SK-N-SH treated with all-trans-retinoic acid at 6 μM for 48 hours (cell line): ENCODE data around the gene CEMIP2.

ENCODE experiments used
- ATAC-seq: fragments of 200-7000 bp; cut with Tn5 transposase; 3 replicates; pipeline ENCODE4 v1.9.1; 2020; ENCODE audit warnings: mild to moderate bottlenecking, moderate library complexity
- BACH2 ChIP-seq: fragments of 250-450 bp; sonication (Bioruptor Pico); IDR thresholded peaks from 2 replicates; pipeline ENCODE4 v1.9.0; 2021; ENCODE audit warnings: mild to moderate bottlenecking, borderline replicate concordance
- CSDC2 ChIP-seq: fragments of 250-450 bp; sonication (Bioruptor Pico); IDR thresholded peaks from 2 replicates; pipeline ENCODE4 v1.5.0; 2020; ENCODE audit warnings: mild to moderate bottlenecking, moderate library complexity
- ESRRG ChIP-seq: fragments of 250-450 bp; sonication (Bioruptor Pico); IDR thresholded peaks from 2 replicates; pipeline ENCODE4 v1.6.1; 2021; ENCODE audit warnings: mild to moderate bottlenecking
- GLIS3 ChIP-seq: fragments of 250-450 bp; sonication (Bioruptor Pico); IDR thresholded peaks from 2 replicates; pipeline ENCODE4 v1.5.0; 2020; ENCODE audit warnings: mild to moderate bottlenecking, moderate library complexity
- ISL1 ChIP-seq: fragments of 250-450 bp; sonication (Bioruptor Pico); IDR thresholded peaks from 2 replicates; pipeline ENCODE4 v2.1.2; 2022; ENCODE audit warnings: mild to moderate bottlenecking, moderate library complexity
- PPARA ChIP-seq: fragments of 250-450 bp; sonication (Bioruptor Pico); IDR thresholded peaks from 2 replicates; pipeline ENCODE4 v1.5.0; 2020; ENCODE audit warnings: mild to moderate bottlenecking, borderline replicate concordance
- RARB ChIP-seq: fragments of 250-450 bp; sonication (Bioruptor Pico); IDR thresholded peaks from 2 replicates; pipeline ENCODE4 v1.8.0; 2021; ENCODE audit warnings: mild to moderate bottlenecking, moderate library complexity
- SNAI2 ChIP-seq: fragments of 250-450 bp; sonication (Bioruptor Pico); IDR thresholded peaks from 2 replicates; pipeline ENCODE4 v1.5.0; 2020; ENCODE audit warnings: mild to moderate bottlenecking, moderate library complexity
- TCF4 ChIP-seq: fragments of 250-450 bp; sonication (Bioruptor Pico); IDR thresholded peaks from 2 replicates; pipeline ENCODE4 v1.8.0; 2021; ENCODE audit warnings: mild to moderate bottlenecking, moderate library complexity, borderline replicate concordance
- TOX ChIP-seq: fragments of 250-450 bp; sonication (Bioruptor Pico); IDR thresholded peaks from 2 replicates; pipeline ENCODE4 v1.8.0; 2021; ENCODE audit warnings: mild to moderate bottlenecking, moderate library complexity, borderline replicate concordance
- ZC3H10 ChIP-seq: fragments of 250-450 bp; sonication (Bioruptor Pico); IDR thresholded peaks from 2 replicates; pipeline ENCODE4 v1.5.1; 2021; ENCODE audit warnings: mild to moderate bottlenecking, moderate library complexity
- ZNF8 ChIP-seq: fragments of 450-650 bp; formaldehyde crosslinking; IDR thresholded peaks from 2 replicates; pipeline ENCODE4 v1.5.0; 2020; ENCODE audit warnings: mild to moderate bottlenecking, moderate library complexity
- TF ChIP-seq, protein P1 (sequence below): fragments of 250-450 bp; sonication (Bioruptor Pico); IDR thresholded peaks from 2 replicates; pipeline ENCODE4 v1.5.1; 2020; ENCODE audit warnings: low read depth, mild to moderate bottlenecking, moderate library complexity
- TF ChIP-seq, protein P2 (sequence below): fragments of 250-450 bp; sonication (Bioruptor Pico); IDR thresholded peaks from 2 replicates; pipeline ENCODE4 v1.5.0; 2020; ENCODE audit warnings: mild to moderate bottlenecking, moderate library complexity
- TF ChIP-seq, protein P3 (sequence below): fragments of 250-450 bp; sonication (Bioruptor Pico); IDR thresholded peaks from 2 replicates; pipeline ENCODE4 v1.8.0; 2020; ENCODE audit warnings: mild to moderate bottlenecking, moderate library complexity, borderline replicate concordance
- TF ChIP-seq, protein P4 (sequence below): fragments of 250-450 bp; sonication (Bioruptor Pico); IDR thresholded peaks from 2 replicates; pipeline ENCODE4 v1.8.0; 2021; ENCODE audit warnings: low read depth, mild to moderate bottlenecking, moderate library complexity, borderline replicate concordance

Gene CEMIP2

DNA sequence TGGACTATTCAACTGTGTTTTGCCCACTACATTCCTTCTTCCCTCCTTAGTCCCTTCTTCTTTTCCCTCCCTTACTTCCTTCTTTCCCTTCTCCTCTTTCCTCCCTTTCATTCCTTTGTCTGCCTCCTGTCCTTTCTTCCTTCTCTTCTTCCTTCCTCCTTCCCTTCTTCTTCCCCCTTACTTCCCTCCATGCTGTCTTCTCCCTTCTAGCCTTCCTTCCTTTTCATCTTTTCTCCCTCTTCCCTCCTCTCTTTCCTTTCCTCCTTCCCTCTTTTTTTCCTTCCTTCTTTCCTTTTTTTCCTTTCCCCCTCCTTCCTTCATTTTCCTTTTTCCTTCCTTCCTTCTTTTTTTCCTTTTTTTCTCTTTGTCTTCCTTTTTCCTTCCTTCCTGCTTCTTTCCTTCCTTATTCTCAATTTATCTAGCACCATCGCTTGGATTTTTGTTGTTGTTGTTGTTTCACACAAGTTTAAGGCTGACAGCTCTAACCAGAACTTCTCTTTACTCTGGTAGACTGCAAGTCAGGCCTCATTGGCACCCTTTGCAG lies 123.4 kb downstream of the CEMIP2 start (continued):
- TF ChIP-seq BACH2 (CRISPR knock-in tag) (no peak), ESRRG (no peak), RARB (CRISPR knock-in tag) (no peak), ISL1 (no peak)
- TF ChIP-seq, all 23 proteins: peak for 0

DNA sequence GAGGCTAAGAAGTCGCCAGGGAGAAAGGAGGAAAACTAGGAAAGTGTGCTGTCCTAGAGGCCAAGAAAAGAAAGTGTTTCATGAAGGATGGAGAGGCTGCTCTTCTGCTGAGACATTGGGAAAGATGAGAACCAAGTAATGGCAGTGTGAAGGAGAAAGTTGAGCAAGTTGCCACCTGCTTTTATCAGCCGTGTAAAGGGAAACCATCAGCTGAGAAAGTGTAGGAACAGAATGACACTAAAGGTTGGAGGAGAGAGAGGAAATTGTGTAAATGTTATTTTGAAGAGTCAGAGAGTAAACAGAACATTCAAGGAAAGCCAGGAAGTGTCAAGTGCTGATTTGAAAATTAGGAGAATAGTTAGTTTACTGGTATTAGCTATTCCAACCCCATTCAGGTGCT lies 125.0 kb downstream of the CEMIP2 start:
- no peak for TF ChIP-seq BACH2 (CRISPR knock-in tag)
- TF ChIP-seq ZC3H10 (CRISPR knock-in tag) = no peak
- TF ChIP-seq, protein P1, sequence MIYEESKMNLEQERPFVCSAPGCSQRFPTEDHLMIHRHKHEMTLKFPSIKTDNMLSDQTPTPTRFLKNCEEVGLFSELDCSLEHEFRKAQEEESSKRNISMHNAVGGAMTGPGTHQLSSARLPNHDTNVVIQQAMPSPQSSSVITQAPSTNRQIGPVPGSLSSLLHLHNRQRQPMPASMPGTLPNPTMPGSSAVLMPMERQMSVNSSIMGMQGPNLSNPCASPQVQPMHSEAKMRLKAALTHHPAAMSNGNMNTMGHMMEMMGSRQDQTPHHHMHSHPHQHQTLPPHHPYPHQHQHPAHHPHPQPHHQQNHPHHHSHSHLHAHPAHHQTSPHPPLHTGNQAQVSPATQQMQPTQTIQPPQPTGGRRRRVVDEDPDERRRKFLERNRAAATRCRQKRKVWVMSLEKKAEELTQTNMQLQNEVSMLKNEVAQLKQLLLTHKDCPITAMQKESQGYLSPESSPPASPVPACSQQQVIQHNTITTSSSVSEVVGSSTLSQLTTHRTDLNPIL (CRISPR knock-in tag) = no peak
- TF ChIP-seq TCF4 (CRISPR knock-in tag) = no peak
- ATAC-seq = no peak

DNA sequence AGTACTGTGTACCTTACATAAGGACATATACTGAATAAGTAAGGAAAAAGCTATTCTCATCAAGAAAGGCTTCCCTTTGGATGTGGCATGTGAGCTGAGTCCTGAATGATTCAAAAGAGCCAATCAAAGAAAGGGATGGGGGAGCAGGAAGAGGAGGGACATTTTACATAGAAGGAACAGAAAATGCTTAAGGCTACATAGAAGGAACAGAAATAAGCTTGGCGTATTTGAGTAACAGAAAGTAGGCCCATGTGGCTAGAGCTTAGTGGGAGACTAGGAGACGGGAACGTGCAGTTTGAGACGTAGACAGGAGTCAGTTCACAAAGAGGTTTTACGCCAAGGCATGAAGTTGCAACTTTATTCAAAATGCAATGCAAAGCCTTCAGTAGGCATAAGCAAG lies 126.3 kb downstream of the CEMIP2 start:
- TF ChIP-seq BACH2 (CRISPR knock-in tag) (no peak), ESRRG (no peak)
- TF ChIP-seq, protein P1 (CRISPR knock-in tag) = no peak
- TF ChIP-seq, protein P2, sequence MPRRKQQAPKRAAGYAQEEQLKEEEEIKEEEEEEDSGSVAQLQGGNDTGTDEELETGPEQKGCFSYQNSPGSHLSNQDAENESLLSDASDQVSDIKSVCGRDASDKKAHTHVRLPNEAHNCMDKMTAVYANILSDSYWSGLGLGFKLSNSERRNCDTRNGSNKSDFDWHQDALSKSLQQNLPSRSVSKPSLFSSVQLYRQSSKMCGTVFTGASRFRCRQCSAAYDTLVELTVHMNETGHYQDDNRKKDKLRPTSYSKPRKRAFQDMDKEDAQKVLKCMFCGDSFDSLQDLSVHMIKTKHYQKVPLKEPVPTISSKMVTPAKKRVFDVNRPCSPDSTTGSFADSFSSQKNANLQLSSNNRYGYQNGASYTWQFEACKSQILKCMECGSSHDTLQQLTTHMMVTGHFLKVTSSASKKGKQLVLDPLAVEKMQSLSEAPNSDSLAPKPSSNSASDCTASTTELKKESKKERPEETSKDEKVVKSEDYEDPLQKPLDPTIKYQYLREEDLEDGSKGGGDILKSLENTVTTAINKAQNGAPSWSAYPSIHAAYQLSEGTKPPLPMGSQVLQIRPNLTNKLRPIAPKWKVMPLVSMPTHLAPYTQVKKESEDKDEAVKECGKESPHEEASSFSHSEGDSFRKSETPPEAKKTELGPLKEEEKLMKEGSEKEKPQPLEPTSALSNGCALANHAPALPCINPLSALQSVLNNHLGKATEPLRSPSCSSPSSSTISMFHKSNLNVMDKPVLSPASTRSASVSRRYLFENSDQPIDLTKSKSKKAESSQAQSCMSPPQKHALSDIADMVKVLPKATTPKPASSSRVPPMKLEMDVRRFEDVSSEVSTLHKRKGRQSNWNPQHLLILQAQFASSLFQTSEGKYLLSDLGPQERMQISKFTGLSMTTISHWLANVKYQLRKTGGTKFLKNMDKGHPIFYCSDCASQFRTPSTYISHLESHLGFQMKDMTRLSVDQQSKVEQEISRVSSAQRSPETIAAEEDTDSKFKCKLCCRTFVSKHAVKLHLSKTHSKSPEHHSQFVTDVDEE (CRISPR knock-in tag) = no peak
- TF ChIP-seq, all 23 proteins: peak for 0
- no peak for ATAC-seq

DNA sequence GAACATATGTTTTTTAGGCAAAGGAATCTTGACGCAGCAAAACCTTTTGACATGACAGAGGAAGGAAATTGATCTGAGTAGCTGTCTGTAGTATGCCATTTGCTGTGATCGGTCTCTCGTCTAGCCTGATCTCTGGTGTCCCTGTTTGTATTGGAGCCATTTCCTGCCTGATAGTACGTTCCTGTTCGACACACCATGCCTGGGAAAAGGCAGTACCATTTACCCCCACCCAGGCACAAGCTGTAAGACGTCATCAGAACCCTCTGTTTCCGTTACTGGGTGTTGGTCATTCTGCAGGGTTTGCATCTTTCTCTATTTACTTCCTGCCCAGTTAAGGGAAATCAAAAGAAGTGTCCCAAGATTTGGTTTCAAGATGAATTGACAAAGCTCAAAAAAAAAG lies 129.7 kb downstream of the CEMIP2 start:
- no peak for ATAC-seq
- TF ChIP-seq SNAI2 (no peak), TOX (CRISPR knock-in tag) (no peak), CSDC2 (CRISPR knock-in tag) (no peak), BACH2 (CRISPR knock-in tag) (no peak), PPARA (CRISPR knock-in tag) (no peak)
- TF ChIP-seq, protein P3, sequence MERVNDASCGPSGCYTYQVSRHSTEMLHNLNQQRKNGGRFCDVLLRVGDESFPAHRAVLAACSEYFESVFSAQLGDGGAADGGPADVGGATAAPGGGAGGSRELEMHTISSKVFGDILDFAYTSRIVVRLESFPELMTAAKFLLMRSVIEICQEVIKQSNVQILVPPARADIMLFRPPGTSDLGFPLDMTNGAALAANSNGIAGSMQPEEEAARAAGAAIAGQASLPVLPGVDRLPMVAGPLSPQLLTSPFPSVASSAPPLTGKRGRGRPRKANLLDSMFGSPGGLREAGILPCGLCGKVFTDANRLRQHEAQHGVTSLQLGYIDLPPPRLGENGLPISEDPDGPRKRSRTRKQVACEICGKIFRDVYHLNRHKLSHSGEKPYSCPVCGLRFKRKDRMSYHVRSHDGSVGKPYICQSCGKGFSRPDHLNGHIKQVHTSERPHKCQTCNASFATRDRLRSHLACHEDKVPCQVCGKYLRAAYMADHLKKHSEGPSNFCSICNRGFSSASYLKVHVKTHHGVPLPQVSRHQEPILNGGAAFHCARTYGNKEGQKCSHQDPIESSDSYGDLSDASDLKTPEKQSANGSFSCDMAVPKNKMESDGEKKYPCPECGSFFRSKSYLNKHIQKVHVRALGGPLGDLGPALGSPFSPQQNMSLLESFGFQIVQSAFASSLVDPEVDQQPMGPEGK = no peak

DNA sequence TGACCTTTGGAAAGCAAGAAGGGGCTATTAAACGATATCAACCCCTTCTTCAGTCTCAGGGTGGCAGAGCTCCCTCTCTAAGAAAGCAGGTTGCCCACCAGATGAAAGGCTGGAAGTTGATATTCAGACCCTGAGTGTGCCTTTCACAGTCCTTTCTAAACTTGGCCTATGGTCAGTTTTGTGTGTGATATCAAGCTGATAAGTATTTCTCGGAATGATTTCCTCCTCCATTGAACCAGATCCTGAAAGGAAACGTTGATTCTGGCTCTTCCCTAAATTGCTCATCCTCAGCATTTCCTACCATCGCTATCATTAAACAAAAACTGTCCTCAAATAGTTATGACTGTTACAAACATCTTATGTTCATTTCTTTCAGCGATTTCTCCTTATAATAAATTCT lies 130.4 kb downstream of the CEMIP2 start:
- no peak for ATAC-seq
- TF ChIP-seq, protein P4, sequence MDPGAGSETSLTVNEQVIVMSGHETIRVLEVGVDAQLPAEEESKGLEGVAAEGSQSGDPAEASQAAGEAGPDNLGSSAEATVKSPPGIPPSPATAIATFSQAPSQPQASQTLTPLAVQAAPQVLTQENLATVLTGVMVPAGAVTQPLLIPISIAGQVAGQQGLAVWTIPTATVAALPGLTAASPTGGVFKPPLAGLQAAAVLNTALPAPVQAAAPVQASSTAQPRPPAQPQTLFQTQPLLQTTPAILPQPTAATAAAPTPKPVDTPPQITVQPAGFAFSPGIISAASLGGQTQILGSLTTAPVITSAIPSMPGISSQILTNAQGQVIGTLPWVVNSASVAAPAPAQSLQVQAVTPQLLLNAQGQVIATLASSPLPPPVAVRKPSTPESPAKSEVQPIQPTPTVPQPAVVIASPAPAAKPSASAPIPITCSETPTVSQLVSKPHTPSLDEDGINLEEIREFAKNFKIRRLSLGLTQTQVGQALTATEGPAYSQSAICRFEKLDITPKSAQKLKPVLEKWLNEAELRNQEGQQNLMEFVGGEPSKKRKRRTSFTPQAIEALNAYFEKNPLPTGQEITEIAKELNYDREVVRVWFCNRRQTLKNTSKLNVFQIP (CRISPR knock-in tag) = no peak
- TF ChIP-seq ZNF8 (CRISPR knock-in tag) = no peak
- TF ChIP-seq GLIS3 (CRISPR knock-in tag) = no peak
- no peak for TF ChIP-seq ESRRG
- TF ChIP-seq, all 23 proteins: peak for 0
